Measurements from ENCODE around the gene NWD2.

Gene NWD2

GRCh38 chr4:37443137-37443536 lies 198.6 kb downstream of the NWD2 start:
- no peak for DNase-seq

GRCh38 chr4:37445023-37445422 lies 200.5 kb downstream of the NWD2 start:
- no peak for DNase-seq

- no peak for DNase-seq
Measured at GRCh38 chr4:37446016-37446415, 201.5 kb downstream of the NWD2 start.

GRCh38 chr4:37447886-37448285 lies 203.3 kb downstream of the NWD2 start:
- no peak for DNase-seq

- DNase-seq, result no peak
Measured at GRCh38 chr4:37450309-37450708, 205.8 kb downstream of the NWD2 start.

- no peak for DNase-seq
Measured at GRCh38 chr4:37450911-37451310, 206.4 kb downstream of the NWD2 start.

- no peak for DNase-seq
Measured at GRCh38 chr4:37451656-37452055, 207.1 kb downstream of the NWD2 start.

GRCh38 chr4:37452952-37453280 lies 208.4 kb downstream of the NWD2 start:
- DNase-seq, result peak; percentile 45

GRCh38 chr4:37453281-37453998 lies 208.9 kb downstream of the NWD2 start:
- DNase-seq, result peak; percentile 0

- no peak for DNase-seq
Measured at GRCh38 chr4:37453999-37454800, 209.7 kb downstream of the NWD2 start.

- no peak for DNase-seq
Measured at GRCh38 chr4:37455301-37456131, 211.0 kb downstream of the NWD2 start.

GRCh38 chr4:37461801-37462200 lies 217.3 kb downstream of the NWD2 start:
- no peak for DNase-seq

- DNase-seq, result no peak
Measured at GRCh38 chr4:37463033-37463856, 218.7 kb downstream of the NWD2 start.

GRCh38 chr4:37464373-37465128 lies 220.0 kb downstream of the NWD2 start:
- DNase-seq, result no peak

GRCh38 chr4:37465296-37465695 lies 220.8 kb downstream of the NWD2 start:
- no peak for DNase-seq

- no peak for DNase-seq
Measured at GRCh38 chr4:37465845-37466244, 221.3 kb downstream of the NWD2 start.

- DNase-seq, result no peak
Measured at GRCh38 chr4:37467223-37467622, 222.7 kb downstream of the NWD2 start.

- DNase-seq, result no peak
Measured at GRCh38 chr4:37467824-37468223, 223.3 kb downstream of the NWD2 start.

- DNase-seq, result no peak
Measured at GRCh38 chr4:37469286-37469685, 224.7 kb downstream of the NWD2 start.

GRCh38 chr4:37470245-37470644 lies 225.7 kb downstream of the NWD2 start:
- DNase-seq, result no peak

GRCh38 chr4:37471093-37471492 lies 226.6 kb downstream of the NWD2 start:
- DNase-seq, result no peak

- no peak for DNase-seq
Measured at GRCh38 chr4:37471971-37472370, 227.4 kb downstream of the NWD2 start.

Measured in NCI-H2171 treated with DMSO at 0.1 percent for 48 hours (cell line).